ENCODE data around the gene BTRC.
A peak's percentile ranks its signal among the peaks of the same experiment; 100 is the strongest.

Gene BTRC

GRCh38 chr10:101566333-101567164, 212.6 kb downstream of the BTRC start:
- TF ChIP-seq POLR2A (IDR thresholded peaks at IDR 0.05; ENCODE audit: low read depth, low read length): no peak
- FAIRE-seq (no peak), DNase-seq (ENCODE audit: insufficient read length, low spot score) (no peak)

DNA sequence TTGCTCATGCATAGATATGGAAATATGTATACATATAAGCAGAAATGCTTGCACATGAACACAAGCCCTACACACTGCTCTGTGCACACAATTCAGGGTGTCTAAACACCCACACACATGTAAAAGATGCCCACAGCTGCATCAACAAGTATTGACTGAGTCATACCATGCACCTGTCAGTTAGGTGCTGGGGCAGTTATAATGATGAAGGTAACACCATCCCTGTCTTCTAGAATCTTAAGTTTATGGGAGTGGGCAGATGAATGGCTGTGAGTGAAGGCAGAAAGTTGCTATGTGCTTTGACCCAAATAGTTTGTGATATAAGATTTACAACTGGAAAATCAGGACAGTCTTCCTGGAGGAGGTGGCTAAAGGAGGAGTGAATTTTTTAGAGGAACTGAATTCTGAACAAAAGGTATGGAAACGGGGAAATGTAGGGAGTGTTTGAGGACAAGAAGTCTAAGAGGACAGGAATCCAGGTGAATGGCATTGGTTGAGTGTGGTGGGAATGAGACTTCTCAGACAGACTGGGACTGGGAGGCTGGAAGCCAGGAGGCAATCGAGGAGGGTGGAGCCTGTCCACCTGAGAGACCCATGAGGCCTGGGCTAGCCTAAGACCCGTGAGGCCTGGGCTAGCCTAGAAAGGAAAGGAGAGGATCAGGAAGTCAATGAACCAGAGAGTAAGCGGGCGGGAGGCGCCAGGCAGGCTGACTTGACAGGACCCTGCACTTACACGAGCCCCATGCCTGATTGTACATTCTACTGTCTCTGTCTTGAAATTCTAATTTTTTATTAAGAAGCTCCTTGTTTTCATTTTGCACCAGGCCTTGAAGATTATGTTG, 213.4 kb downstream of the BTRC start:
- DNase-seq (ENCODE audit: insufficient read length, low spot score) (no peak), FAIRE-seq (no peak)
- no peak for TF ChIP-seq POLR2A (IDR thresholded peaks at IDR 0.05; ENCODE audit: low read depth, low read length)

DNA sequence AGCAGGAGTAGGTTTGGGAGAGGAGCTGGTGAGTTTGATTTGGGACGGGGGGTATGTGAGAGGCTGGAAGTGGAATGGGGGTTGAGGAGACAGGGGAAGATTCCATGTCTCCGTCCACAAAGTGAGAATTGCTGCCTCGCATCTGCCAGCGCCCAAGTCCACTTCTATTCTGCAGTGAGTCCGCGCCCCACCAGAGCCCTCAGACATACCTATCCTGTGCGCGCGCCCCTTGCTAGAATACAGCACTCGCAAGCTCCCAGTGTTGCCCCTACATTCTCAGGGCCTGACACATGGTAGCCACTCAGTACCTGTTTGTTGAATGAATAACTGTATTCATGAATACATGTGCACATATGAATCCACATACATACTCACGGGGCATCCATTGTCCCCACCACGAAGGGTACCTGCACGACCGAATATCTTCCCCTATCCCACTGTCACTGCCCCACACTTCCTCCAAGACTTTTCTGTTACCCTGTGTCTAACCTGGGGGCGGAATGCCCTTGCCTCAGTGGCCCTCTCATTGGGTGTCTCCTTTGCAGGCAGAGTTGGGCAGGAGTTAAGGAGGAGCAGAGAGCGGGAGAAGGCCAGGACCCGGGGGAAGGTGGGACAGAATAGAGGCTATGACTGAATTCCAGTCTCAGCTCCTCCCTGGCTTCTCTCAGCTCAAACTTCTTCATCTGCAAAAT, 214.2 kb downstream of the BTRC start:
- no peak for TF ChIP-seq POLR2A (IDR thresholded peaks at IDR 0.05; ENCODE audit: low read depth, low read length)
- DNase-seq (ENCODE audit: insufficient read length, low spot score) (no peak), FAIRE-seq (no peak)

DNA sequence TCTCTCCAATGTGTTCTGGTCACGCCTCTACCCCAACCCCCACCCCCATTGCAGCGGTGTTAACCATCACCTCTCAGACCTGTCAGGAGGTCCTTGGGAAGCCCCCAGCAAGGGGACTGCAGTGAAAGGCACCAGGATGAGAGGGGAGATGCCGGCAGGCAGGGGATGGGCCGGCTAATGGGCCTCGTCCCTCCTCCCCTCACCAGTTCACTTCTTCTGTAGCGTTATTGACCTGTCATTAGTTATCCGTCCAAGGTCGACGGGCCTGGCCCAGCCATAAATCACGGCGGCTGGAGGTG, 215.3 kb downstream of the BTRC start:
- no peak for FAIRE-seq

GRCh38 chr10:101569622-101570427, 215.9 kb downstream of the BTRC start:
- TF ChIP-seq POLR2A (IDR thresholded peaks at IDR 0.05; ENCODE audit: low read depth, low read length): no peak; the same call in 1 of the 2 replicates
- no peak for FAIRE-seq

More for the DNA sequence above, 215.3 kb downstream of the BTRC start:
- DNase-seq (ENCODE audit: insufficient read length, low spot score): no peak
- TF ChIP-seq POLR2A (IDR thresholded peaks at IDR 0.05; ENCODE audit: low read depth, low read length): no peak

GRCh38 chr10:101570428-101571270, 216.7 kb downstream of the BTRC start:
- TF ChIP-seq POLR2A (IDR thresholded peaks at IDR 0.05; ENCODE audit: low read depth, low read length): no peak
- DNase-seq (ENCODE audit: insufficient read length, low spot score) (peak; percentile 69), FAIRE-seq (no peak)

More at GRCh38 chr10:101569622-101570427, 215.9 kb downstream of the BTRC start:
- peak; percentile 89 for DNase-seq (ENCODE audit: insufficient read length, low spot score)

- TF ChIP-seq POLR2A (IDR thresholded peaks at IDR 0.05; ENCODE audit: low read depth, low read length): no peak
- FAIRE-seq: no peak
- DNase-seq (ENCODE audit: insufficient read length, low spot score): no peak
These were observed 217.4 kb downstream of the BTRC start for GRCh38 chr10:101571271-101571925.

GRCh38 chr10:101572126-101572525, 218.2 kb downstream of the BTRC start:
- DNase-seq (ENCODE audit: insufficient read length, low spot score) (no peak), FAIRE-seq (no peak)
- no peak for TF ChIP-seq POLR2A (IDR thresholded peaks at IDR 0.05; ENCODE audit: low read depth, low read length)

GRCh38 chr10:101572785-101573184, 218.8 kb downstream of the BTRC start:
- FAIRE-seq (no peak), DNase-seq (ENCODE audit: insufficient read length, low spot score) (no peak)
- TF ChIP-seq POLR2A (IDR thresholded peaks at IDR 0.05; ENCODE audit: low read depth, low read length): no peak

GRCh38 chr10:101573885-101574753, 220.2 kb downstream of the BTRC start:
- TF ChIP-seq POLR2A (IDR thresholded peaks at IDR 0.05; ENCODE audit: low read depth, low read length): no peak
- no peak for DNase-seq (ENCODE audit: insufficient read length, low spot score)
- no peak for FAIRE-seq

- DNase-seq (ENCODE audit: insufficient read length, low spot score) (no peak), FAIRE-seq (no peak)
- TF ChIP-seq POLR2A (IDR thresholded peaks at IDR 0.05; ENCODE audit: low read depth, low read length): no peak
These were observed 221.1 kb downstream of the BTRC start for GRCh38 chr10:101575091-101575490.

Measured in H54 (cell line).